HFFc6 (cell line): Measurements from ENCODE around the gene ITM2C. TPM values are rescaled to one million over a fixed set of nuclear protein-coding genes. Genes with fewer than 3 reads are reported as not detected.

Experiments used
- DNase-seq: peaks from one replicate; pipeline ENCODE4 v3.0.0-alpha.2; 2018
- H3K27ac Mint-ChIP-seq: 2 replicates; pipeline ENCODE4 v1.8.0; 2020; ENCODE audit warnings: mild to moderate bottlenecking, mixed read lengths
- H3K27me3 Mint-ChIP-seq: 2 replicates; pipeline ENCODE4 v1.8.0; 2021; ENCODE audit warnings: mild to moderate bottlenecking, moderate library complexity, mixed read lengths; ENCODE audit not compliant: insufficient read depth
- H3K36me3 Mint-ChIP-seq: 2 replicates; pipeline ENCODE4 v1.8.0; 2021; ENCODE audit warnings: low read depth, mixed read lengths
- H3K4me1 Mint-ChIP-seq: 2 replicates; pipeline ENCODE4 v1.8.0; 2020; ENCODE audit warnings: low read depth, mixed read lengths
- H3K4me3 Mint-ChIP-seq: 2 replicates; pipeline ENCODE4 v1.8.0; 2020; ENCODE audit warnings: mild to moderate bottlenecking, moderate library complexity, mixed read lengths
- H3K9me3 Mint-ChIP-seq: 2 replicates; pipeline ENCODE4 v1.8.0; 2020; ENCODE audit warnings: mild to moderate bottlenecking, mixed read lengths
- CTCF ChIP-seq: fragments of 200-600 bp; sonication (generic); IDR thresholded peaks from 2 replicates; pipeline ENCODE4 v1.5.0; 2021; ENCODE audit warnings: antibody characterized with exemption, mild to moderate bottlenecking
- total RNA-seq, 6 experiments: library from RNA; stranded (reverse); fragmentation: NEBNext Ultra II Directional; extraction: Animal tissue kit (Norgen Biotek cat#: 25700); gene quantifications; 2 replicates in 1 of 6; 3 replicates in 5 of 6; pipeline ENCODE4 v1.2.3, GENCODE V29; 2021

ITM2C gene
- total RNA-seq, 6 experiments from 2014 or later, result 28.1 to 53.8 (median 29.4) TPM

GRCh38 chr2:230871361-230872150, 6.8 kb downstream of the ITM2C start:
- H3K27ac Mint-ChIP-seq, result no peak overlapping the region
- H3K4me1 Mint-ChIP-seq, result no peaks in the 10 kb centered on the region; the same call in 1 of the 2 replicates
- no peaks in the 10 kb centered on the region for H3K36me3 Mint-ChIP-seq
- peaks cover 6% of the 10 kb centered on the region for H3K27me3 Mint-ChIP-seq
- H3K9me3 Mint-ChIP-seq, result no peaks in the 10 kb centered on the region
- H3K4me3 Mint-ChIP-seq, result no peak overlapping the region
- no peak for TF ChIP-seq CTCF
- DNase-seq, result no peak

- no peak for DNase-seq
- Mint-ChIP-seq H3K27me3 (peaks cover 6% of the 10 kb centered on the region), H3K27ac (no peak overlapping the region), H3K9me3 (no peaks in the 10 kb centered on the region), H3K4me3 (no peak overlapping the region), H3K4me1 (no peaks in the 10 kb centered on the region), H3K36me3 (no peaks in the 10 kb centered on the region)
- TF ChIP-seq CTCF, result no peak
Observed at GRCh38 chr2:230872151-230872967, 7.6 kb downstream of the ITM2C start.

DNA sequence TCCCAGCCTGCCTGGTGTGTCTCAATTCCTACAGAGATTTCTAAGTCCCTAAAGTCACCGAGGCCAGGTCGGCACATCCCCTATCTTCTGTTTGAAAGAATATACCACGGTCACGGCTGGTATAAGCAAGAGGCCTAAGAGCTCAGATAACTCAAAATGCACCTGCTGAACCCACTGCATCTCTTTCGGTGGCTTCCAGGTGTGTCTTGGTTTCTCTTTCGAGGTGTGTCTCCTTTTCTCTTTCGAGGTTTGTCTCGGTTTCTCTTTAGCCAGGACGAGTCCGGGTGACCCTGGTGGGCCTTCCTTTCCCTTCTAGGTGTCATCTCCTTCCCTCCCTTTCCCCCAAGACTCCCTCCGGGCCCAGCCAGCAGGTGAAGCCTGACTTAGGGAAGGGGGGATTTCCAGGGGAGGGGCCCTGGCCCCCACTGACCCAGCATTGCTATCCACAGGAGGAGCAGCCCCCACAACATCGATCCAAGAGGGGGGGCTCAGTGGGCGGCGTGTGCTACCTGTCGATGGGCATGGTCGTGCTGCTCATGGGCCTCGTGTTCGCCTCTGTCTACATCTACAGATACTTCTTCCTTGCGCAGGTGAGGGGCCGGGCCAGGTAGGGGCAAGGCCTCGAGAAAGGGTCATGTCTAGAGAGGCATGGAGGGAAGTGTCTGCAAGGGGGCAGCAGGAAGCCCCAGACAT, 8.4 kb downstream of the ITM2C start:
- Mint-ChIP-seq H3K9me3 (no peaks in the 10 kb centered on the region), H3K27ac (no peak overlapping the region), H3K27me3 (peaks cover 6% of the 10 kb centered on the region), H3K36me3 (no peaks in the 10 kb centered on the region), H3K4me1 (no peaks in the 10 kb centered on the region), H3K4me3 (no peak overlapping the region)
- no peak for TF ChIP-seq CTCF
- DNase-seq, result no peak

GRCh38 chr2:230873661-230874401, 9.1 kb downstream of the ITM2C start:
- Mint-ChIP-seq H3K27ac (no peak overlapping the region), H3K27me3 (peaks cover 7% of the 10 kb centered on the region), H3K4me1 (no peaks in the 10 kb centered on the region), H3K36me3 (no peaks in the 10 kb centered on the region), H3K9me3 (no peaks in the 10 kb centered on the region), H3K4me3 (no peak overlapping the region)
- TF ChIP-seq CTCF, result no peak
- no peak for DNase-seq

DNA sequence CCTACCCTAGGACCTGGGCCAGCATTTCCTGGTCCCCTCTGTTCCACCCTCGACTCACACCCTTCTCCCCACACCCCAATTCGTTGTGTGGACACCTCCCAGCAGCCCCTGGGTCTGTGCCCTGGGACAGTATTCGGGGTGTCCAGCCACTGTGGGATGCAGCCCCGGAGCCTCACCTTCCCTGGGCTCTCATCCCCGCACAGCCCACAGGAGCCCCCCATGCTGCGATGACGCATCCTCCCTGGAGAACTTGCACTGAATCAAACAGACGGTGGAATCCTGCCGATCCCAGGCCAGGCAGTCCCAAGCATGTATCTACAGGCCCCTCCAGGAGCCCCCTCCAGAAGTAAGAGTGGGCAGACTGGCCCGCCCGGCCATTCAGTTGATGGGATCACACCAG, 9.7 kb downstream of the ITM2C start:
- H3K27me3 Mint-ChIP-seq, result peaks cover 3% of the 10 kb centered on the region
- no peak for TF ChIP-seq CTCF
- H3K9me3 Mint-ChIP-seq, result no peaks in the 10 kb centered on the region
- no peaks in the 10 kb centered on the region for H3K4me1 Mint-ChIP-seq
- no peak overlapping the region for H3K4me3 Mint-ChIP-seq
- H3K36me3 Mint-ChIP-seq, result no peaks in the 10 kb centered on the region
- DNase-seq, result no peak
- H3K27ac Mint-ChIP-seq, result no peak overlapping the region
